Common myeloid progenitor, CD34-positive (primary cell): ENCODE measurements around the gene CFAP97.

Experiments used
- CTCF ChIA-PET: fragments of 350-600 bp; sonication (Branson Sonifier 250); formaldehyde crosslinking; loops from one replicate; lab custom pipeline; 2021; ENCODE audit warnings: antibody characterized with exemption; lab: Charles Lee
- POLR2A ChIA-PET: fragments of 350-600 bp; sonication (Branson Sonifier 250); formaldehyde crosslinking; loops from one replicate; lab custom pipeline; 2021; ENCODE audit warnings: antibody characterized with exemption; lab: Charles Lee
- DNase-seq, 3 donors: peaks; one replicate each; pipeline versions ENCODE4 v3.0.0 to v3.0.0-alpha.2; 2013
- H3K27ac ChIP-seq, 2 experiments: 1 replicate in 1 of 2; 2 replicates in 1 of 2; pipeline ENCODE4 v1.7.0; 2013; ENCODE audit warnings: inconsistent platforms in 2 of 2, low read length in 2 of 2, mild to moderate bottlenecking in 2 of 2, low read depth in 1 of 2, moderate library complexity in 1 of 2; ENCODE audit not compliant: severe bottlenecking in 2 of 2, insufficient read depth in 1 of 2, poor library complexity in 1 of 2
- H3K27me3 ChIP-seq, 5 experiments: replicated peaks in 2 of 5; 1 replicate in 3 of 5; 2 replicates in 2 of 5; pipeline versions ENCODE4 v1.6.1 to v1.7.0; 2013; ENCODE audit warnings: low read length in 4 of 5, mild to moderate bottlenecking in 2 of 5, moderate library complexity in 2 of 5, inconsistent platforms in 1 of 5; ENCODE audit not compliant: insufficient read depth in 5 of 5, control insufficient read depth in 4 of 5
- H3K36me3 ChIP-seq, 4 experiments: 1 replicate in 2 of 4; 2 replicates in 2 of 4; pipeline versions ENCODE4 v1.6.1 to v1.7.0; 2013; ENCODE audit warnings: low read length in 3 of 4, control low read depth in 1 of 4, mild to moderate bottlenecking in 1 of 4; ENCODE audit not compliant: control insufficient read depth in 4 of 4, insufficient read depth in 4 of 4
- H3K4me1 ChIP-seq, 4 experiments: 1 replicate in 3 of 4; 2 replicates in 1 of 4; pipeline versions ENCODE4 v1.6.1 to v1.7.1; 2013; ENCODE audit warnings: low read length in 3 of 4, mild to moderate bottlenecking in 3 of 4, control low read depth in 1 of 4, inconsistent platforms in 1 of 4, moderate library complexity in 1 of 4; ENCODE audit not compliant: control insufficient read depth in 4 of 4, insufficient read depth in 4 of 4; ENCODE audit errors: control extremely low read depth in 1 of 4
- H3K4me3 ChIP-seq, 7 experiments: 1 replicate in 4 of 7; 2 replicates in 3 of 7; pipeline versions ENCODE4 v1.5.1 to v1.7.0; 2013; ENCODE audit warnings: mild to moderate bottlenecking in 7 of 7, low read length in 6 of 7, moderate library complexity in 6 of 7, inconsistent platforms in 2 of 7, low read depth in 2 of 7, control low read depth in 1 of 7; ENCODE audit not compliant: insufficient read depth in 4 of 7, control insufficient read depth in 1 of 7; ENCODE audit errors: extremely low read depth in 1 of 7
- H3K9me3 ChIP-seq, 5 experiments: 1 replicate in 4 of 5; 2 replicates in 1 of 5; pipeline versions ENCODE4 v1.6.1 to v1.7.1; 2013; ENCODE audit warnings: low read length in 4 of 5, mild to moderate bottlenecking in 2 of 5, inconsistent platforms in 1 of 5, low read depth in 1 of 5, moderate library complexity in 1 of 5; ENCODE audit not compliant: control insufficient read depth in 4 of 5, insufficient read depth in 2 of 5; ENCODE audit errors: control extremely low read depth in 1 of 5
- WGBS: methylation state at CpG from one replicate; pipeline ENCODE4 v1.1.5; 2013; ENCODE audit not compliant: insufficient coverage; 5-methylcytosine and 5-hydroxymethylcytosine counted together

Gene CFAP97

DNA sequence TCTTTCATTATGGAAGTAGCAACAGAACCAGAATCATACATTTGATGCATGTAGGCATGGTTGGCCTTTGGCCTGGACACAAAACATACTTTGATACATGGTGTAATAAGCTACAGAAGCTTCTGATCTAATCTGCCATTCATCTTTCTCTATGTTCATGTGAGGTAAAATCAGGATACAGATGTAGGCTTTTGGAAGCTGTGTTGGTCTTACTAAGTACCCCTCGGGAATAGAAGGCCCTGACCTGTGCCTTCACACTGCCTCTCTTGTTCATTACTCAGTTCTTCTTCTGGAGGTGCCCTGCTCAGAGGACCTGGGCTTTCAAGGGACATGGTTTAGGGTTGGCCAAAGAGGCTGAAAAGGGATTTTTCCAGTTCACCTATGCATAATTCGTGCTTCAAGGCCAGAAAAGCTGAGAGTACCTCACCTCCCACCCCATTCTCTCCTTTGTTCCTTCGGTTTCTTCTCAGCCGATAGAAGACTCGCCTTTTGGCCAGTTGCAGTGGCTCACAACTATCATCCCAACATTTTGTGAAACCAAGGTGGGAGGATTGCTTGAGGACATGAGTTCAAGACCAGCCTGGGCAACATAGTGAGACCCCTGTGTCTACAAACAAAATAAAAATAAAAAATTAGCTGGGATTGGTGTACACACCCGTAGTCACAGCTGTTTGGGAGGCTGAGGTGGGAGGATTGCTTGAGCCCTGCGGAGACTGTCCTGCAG, 31.5 kb upstream of the CFAP97 start:
- H3K36me3 ChIP-seq: no peaks in the 10 kb centered on the region
- H3K9me3 ChIP-seq: peaks cover 0 to 7% (median 5%) of the 10 kb centered on the region in 5 experiments
- H3K27ac ChIP-seq: no peak overlapping the region
- WGBS: 100% methylated on average over 3 of the region's 7 CpGs
- no peak for DNase-seq
- H3K4me3 ChIP-seq: no peak overlapping the region
- ChIA-PET POLR2A (no interaction called here), CTCF (interaction anchor here (1.8 kb wide), 1 partner anchor 14 kb away, joined by 4 read pairs; no protein-coding TSS in a partner anchor)
- no peaks in the 10 kb centered on the region for H3K27me3 ChIP-seq
- H3K4me1 ChIP-seq: no peaks in the 10 kb centered on the region

DNA sequence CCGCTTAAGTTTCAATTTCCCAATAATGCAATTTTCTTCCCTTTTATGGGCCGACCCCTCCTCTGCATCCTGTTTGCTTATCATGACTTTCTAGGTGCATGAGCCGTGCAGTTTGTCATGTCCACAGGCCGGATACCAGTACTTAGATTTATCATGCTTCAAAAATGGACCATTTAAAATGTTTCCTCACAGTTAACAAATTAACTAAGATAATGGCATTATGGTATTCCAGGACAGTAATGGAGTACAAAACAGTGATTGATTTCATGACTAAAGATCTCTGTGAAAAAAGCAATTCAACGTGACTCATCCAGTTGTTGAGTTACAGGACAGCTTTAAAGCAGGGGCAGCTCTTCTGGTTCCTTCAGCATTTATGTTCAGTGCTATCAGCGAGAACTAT, 28.6 kb upstream of the CFAP97 start:
- WGBS: 76% methylated on average over 3 of the region's 6 CpGs
- Histone ChIP-seq H3K36me3 (no peaks in the 10 kb centered on the region), H3K27ac (no peak overlapping the region), H3K4me1 (no peaks in the 10 kb centered on the region), H3K4me3 (no peak overlapping the region), H3K9me3 (no peaks in the 10 kb centered on the region), H3K27me3 (no peaks in the 10 kb centered on the region)
- no peak for DNase-seq
- ChIA-PET CTCF (no interaction called here), POLR2A (no interaction called here)

DNA sequence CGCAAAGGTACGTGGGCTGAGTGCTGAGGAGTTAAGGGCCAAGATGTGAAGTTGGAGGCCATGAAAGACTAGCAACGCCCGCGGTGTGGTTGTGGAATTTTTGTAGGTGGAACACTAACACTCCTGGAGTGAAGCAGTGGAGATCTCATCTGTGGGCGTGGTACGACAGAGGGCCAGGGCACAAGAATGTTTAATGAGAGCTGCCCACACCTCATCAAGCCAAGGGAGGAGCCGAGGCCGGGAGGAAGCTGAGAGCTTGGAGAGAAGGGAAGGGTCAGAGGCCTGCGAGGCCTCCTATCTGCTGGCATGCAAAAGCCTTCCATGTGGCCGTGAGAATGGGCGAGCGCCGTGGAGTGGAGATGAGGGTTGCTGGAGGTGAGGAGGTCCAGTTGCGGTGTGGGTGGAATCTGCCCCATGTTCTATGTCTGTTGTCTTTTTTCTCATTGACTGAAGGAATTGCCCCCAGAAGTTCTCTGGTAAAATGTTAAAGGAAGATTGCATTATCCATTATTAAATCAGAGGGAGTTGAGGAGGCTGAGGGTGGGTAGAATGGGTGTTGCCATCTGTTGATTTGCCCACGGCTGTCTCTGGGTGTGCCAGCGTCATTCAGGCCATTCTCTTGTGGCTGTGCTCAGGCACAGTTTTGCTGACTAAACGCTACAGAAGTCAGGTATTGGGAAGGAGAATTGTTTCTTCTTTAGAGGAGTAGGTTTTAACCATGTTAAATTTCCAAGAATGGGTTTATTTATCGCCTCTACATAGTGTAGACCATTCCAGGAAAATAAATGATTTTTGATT, 25.4 kb upstream of the CFAP97 start:
- Histone ChIP-seq H3K4me3 (no peak overlapping the region), H3K4me1 (no peaks in the 10 kb centered on the region), H3K36me3 (no peaks in the 10 kb centered on the region), H3K9me3 (no peaks in the 10 kb centered on the region), H3K27me3 (no peaks in the 10 kb centered on the region), H3K27ac (no peak overlapping the region)
- ChIA-PET POLR2A (no interaction called here), CTCF (no interaction called here)
- whole genome bisulfite sequencing: 92% methylated on average over 18 of the region's 19 CpGs
- no peak for DNase-seq

DNA sequence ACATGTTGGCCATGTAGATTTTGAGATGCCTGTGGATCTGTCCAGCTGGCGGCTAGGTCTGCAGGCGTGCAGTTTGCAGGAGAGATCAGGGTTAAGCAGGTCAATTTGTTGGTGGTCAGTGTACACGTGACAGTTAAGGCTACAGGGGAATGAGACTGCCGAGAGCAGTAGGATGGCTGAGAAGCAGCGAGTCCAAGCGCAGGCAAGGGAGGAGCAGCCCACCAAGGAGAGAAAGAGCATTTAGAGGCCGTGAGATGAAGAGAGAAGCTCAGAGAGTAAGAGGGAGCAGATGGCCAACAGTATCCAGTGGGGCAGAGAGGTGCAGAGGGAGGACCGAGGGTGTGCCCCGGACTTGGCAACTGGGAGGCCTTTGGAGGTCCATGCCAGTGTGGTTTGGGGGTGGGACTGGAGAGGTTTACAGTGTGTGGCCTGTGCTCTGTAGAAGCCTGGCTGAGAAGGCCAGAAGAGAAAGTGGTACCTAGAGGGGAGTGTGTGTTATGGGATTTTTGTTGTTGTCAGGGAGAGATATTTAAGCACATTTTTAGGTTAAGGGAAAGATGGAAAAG, 24.0 kb upstream of the CFAP97 start:
- 96% methylated on average over 9 of the region's 9 CpGs for WGBS
- no peaks in the 10 kb centered on the region for H3K27me3 ChIP-seq
- ChIA-PET POLR2A (interaction anchor here (0.9 kb wide), 1 partner anchor 20 kb away, joined by 3 read pairs; no protein-coding TSS in a partner anchor), CTCF (interaction anchor here (0.9 kb wide), 1 partner anchor 370 kb away, joined by 3 read pairs; no protein-coding TSS in a partner anchor)
- no peak for DNase-seq
- H3K36me3 ChIP-seq: no peaks in the 10 kb centered on the region
- H3K4me3 ChIP-seq: no peak overlapping the region
- H3K27ac ChIP-seq: no peak overlapping the region
- no peaks in the 10 kb centered on the region for H3K9me3 ChIP-seq
- no peaks in the 10 kb centered on the region for H3K4me1 ChIP-seq

DNA sequence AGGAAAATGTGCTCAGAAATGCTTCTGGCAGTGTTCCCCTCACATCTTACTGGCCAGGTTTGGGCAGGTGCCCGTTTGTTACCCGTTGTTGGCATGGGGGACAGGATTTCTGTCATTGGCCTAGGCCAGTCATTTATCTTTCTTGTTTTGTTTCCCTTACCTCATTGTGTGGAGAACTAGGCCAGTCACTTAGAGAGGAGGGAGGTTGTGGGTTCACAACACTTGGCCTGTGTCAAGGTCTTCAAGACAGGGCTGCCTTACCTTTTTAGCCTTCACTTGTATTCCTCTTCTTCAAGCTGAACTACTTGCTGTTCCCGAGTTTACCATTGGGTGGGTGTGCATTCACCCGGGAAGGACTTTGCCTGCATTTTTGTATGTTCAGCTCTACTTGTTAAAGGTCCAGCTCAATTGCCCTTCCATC, 23.3 kb upstream of the CFAP97 start:
- POLR2A ChIA-PET: interaction anchor here (0.9 kb wide), 1 partner anchor 20 kb away, joined by 3 read pairs; no protein-coding TSS in a partner anchor
- peaks cover 0 to 3% (median 0%) of the 10 kb centered on the region in 5 experiments for H3K9me3 ChIP-seq
- DNase-seq: peak in 2 of 3 donors; percentile 13 to 15
- no peak overlapping the region for H3K27ac ChIP-seq
- no peaks in the 10 kb centered on the region for H3K36me3 ChIP-seq
- H3K4me3 ChIP-seq: no peak overlapping the region
- CTCF ChIA-PET: interaction anchor here (0.9 to 1.3 kb wide), 3 partner anchors 27 to 371 kb away, joined by 3 read pairs; no protein-coding TSS in a partner anchor
- no peaks in the 10 kb centered on the region for H3K4me1 ChIP-seq
- WGBS: 29% methylated on average over 2 of the region's 4 CpGs
- H3K27me3 ChIP-seq: no peaks in the 10 kb centered on the region

DNA sequence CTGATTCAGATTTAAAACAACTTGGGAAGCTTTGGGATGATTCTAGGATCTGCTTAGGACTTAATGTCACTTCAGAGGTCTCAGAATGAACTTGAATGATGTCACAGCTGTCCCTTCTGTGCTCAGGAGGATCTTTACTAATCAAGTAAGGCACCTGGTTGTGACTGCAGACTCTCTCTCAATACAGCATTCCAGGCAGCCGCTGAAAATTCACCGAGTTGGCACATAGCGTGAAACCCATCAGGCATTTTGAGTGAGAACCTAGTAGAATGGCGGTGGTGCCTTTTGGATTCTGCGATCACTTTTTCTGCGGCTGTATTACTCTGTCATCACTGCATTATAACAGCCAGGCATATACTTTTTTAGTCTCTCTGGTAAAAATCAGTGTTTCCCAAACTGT, 22.1 kb upstream of the CFAP97 start:
- ChIA-PET CTCF (interaction anchor here (1.0 to 1.3 kb wide), 3 partner anchors 9 to 82 kb away, joined by 3 to 4 read pairs (median 3); no protein-coding TSS in a partner anchor), POLR2A (no interaction called here)
- Histone ChIP-seq H3K27ac (no peak overlapping the region), H3K4me3 (no peak overlapping the region), H3K4me1 (no peaks in the 10 kb centered on the region), H3K9me3 (peaks cover 0 to 3% (median 0%) of the 10 kb centered on the region in 5 experiments), H3K36me3 (no peaks in the 10 kb centered on the region), H3K27me3 (no peaks in the 10 kb centered on the region)
- 97% methylated on average over 6 of the region's 6 CpGs for WGBS
- DNase-seq: no peak
